Measurements from ENCODE around the gene ARSK.

The ARSK gene

GRCh38 chr5:95620030-95620869 lies 65.3 kb downstream of the ARSK start, which contains the start of gene GPR150:
Gene GPR150, plus strand, starts transcription at chr5:95620087. Its CDS starts 189 bp downstream, at chr5:95620276.
- Histone ChIP-seq H3K36me3 (no peaks in the 10 kb centered on the region), H3K9me3 (no peaks in the 10 kb centered on the region), H3K4me1 (ENCODE audit: control insufficient read depth in 1 of 2, insufficient read depth in 1 of 2, low read depth in 1 of 2, low read length in 1 of 2) (peaks cover 24 to 25% of the 10 kb centered on the region in 2 experiments), H3K27ac (no peak within 1 kb of the TSS), H3K4me3 (ENCODE audit: low read depth in 1 of 2, low read length in 1 of 2) (peak within 1 kb of the TSS; percentile 49 to 56), H3K27me3 (peaks cover 60% of the 10 kb centered on the region)
- TF ChIP-seq CTCF (IDR thresholded peaks at IDR 0.05): no peak

- Histone ChIP-seq H3K36me3 (no peaks in the 10 kb centered on the region), H3K4me1 (ENCODE audit: control insufficient read depth in 1 of 2, insufficient read depth in 1 of 2, low read depth in 1 of 2, low read length in 1 of 2) (peaks cover 24 to 25% of the 10 kb centered on the region in 2 experiments), H3K9me3 (no peaks in the 10 kb centered on the region), H3K4me3 (ENCODE audit: low read depth in 1 of 2, low read length in 1 of 2) (peak overlapping the region; percentile 49 to 56), H3K27me3 (peaks cover 60% of the 10 kb centered on the region), H3K27ac (no peak overlapping the region)
- TF ChIP-seq CTCF (IDR thresholded peaks at IDR 0.05): no peak
These were observed 66.3 kb downstream of the ARSK start for GRCh38 chr5:95620870-95621838.

GRCh38 chr5:95621839-95622629 lies 67.1 kb downstream of the ARSK start:
- no peaks in the 10 kb centered on the region for H3K9me3 ChIP-seq
- no peaks in the 10 kb centered on the region for H3K36me3 ChIP-seq
- H3K27ac ChIP-seq: no peak overlapping the region
- H3K4me3 ChIP-seq (ENCODE audit: low read depth in 1 of 2, low read length in 1 of 2): peak overlapping the region in 1 of 2 experiments; percentile 56
- peaks cover 60% of the 10 kb centered on the region for H3K27me3 ChIP-seq
- peaks cover 24 to 25% of the 10 kb centered on the region in 2 experiments for H3K4me1 ChIP-seq (ENCODE audit: control insufficient read depth in 1 of 2, insufficient read depth in 1 of 2, low read depth in 1 of 2, low read length in 1 of 2)
- TF ChIP-seq CTCF (IDR thresholded peaks at IDR 0.05): no peak

GRCh38 chr5:95623706-95624105 lies 68.8 kb downstream of the ARSK start:
- H3K27me3 ChIP-seq: peaks cover 51% of the 10 kb centered on the region
- H3K9me3 ChIP-seq: no peaks in the 10 kb centered on the region
- H3K36me3 ChIP-seq: no peaks in the 10 kb centered on the region
- H3K27ac ChIP-seq: no peak overlapping the region
- TF ChIP-seq CTCF (IDR thresholded peaks at IDR 0.05): no peak
- H3K4me3 ChIP-seq (ENCODE audit: low read depth in 1 of 2, low read length in 1 of 2): no peak overlapping the region
- H3K4me1 ChIP-seq (ENCODE audit: control insufficient read depth in 1 of 2, insufficient read depth in 1 of 2, low read depth in 1 of 2, low read length in 1 of 2): peaks cover 24 to 25% of the 10 kb centered on the region in 2 experiments

GRCh38 chr5:95624368-95624767 lies 69.5 kb downstream of the ARSK start:
- H3K9me3 ChIP-seq: no peaks in the 10 kb centered on the region

More at GRCh38 chr5:95624368-95624767, 69.5 kb downstream of the ARSK start:
- peaks cover 22 to 23% of the 10 kb centered on the region in 2 experiments for H3K4me1 ChIP-seq (ENCODE audit: control insufficient read depth in 1 of 2, insufficient read depth in 1 of 2, low read depth in 1 of 2, low read length in 1 of 2)
- no peak overlapping the region for H3K4me3 ChIP-seq (ENCODE audit: low read depth in 1 of 2, low read length in 1 of 2)
- no peak for TF ChIP-seq CTCF (IDR thresholded peaks at IDR 0.05)
- H3K36me3 ChIP-seq: no peaks in the 10 kb centered on the region
- no peak overlapping the region for H3K27ac ChIP-seq
- H3K27me3 ChIP-seq: peaks cover 44% of the 10 kb centered on the region
